ENCODE results near the gene MRPL12. TPM values are rescaled to one million over a fixed set of nuclear protein-coding genes. Genes with fewer than 3 reads are reported as not detected.

The MRPL12 gene
- total and polyA plus RNA-seq, 2 of the 13 experiments (the other 11 are each of a cell fraction or from before 2014, with no cell fraction given): 39.1 to 94.1 TPM

DNA sequence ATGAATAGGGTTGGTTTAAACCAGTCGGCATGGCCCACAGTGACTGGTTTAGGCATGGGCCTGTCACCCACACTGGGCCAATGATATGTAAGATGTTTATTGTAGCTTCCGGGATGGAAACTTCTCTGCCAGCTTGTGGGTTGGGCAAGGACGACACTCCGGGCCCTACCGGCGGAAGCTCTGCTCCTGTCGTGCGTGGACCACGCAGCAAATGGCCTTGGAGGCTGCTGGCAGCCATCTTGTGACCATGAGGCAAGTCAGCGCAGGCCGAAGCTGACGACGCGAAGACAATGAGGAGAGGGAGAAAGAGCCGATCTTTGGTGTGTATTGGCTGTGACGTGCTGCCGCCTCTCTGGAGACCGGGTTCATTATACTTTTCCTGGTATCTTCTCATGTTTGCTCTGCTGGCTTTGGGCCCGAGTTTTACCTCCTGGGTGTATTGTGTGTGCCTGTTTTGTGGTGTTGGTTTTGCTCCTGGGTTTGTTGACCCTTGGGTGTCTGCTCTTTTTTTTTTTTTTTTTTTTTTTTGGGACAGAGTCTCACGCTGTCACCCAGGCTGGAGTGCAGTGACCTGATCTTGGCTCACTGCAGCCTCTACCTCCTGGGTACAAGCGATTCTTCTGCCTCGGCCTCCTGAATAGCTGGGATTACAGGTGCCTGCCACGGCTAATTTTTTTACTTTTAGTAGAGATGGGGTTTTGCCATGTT, 24.3 kb downstream of the MRPL12 start (continued):
- peak; percentile 88 for TF ChIP-seq ZNF768 (CRISPR knock-in tag; IDR thresholded peaks at IDR 0.05)
- TF ChIP-seq, protein P1, sequence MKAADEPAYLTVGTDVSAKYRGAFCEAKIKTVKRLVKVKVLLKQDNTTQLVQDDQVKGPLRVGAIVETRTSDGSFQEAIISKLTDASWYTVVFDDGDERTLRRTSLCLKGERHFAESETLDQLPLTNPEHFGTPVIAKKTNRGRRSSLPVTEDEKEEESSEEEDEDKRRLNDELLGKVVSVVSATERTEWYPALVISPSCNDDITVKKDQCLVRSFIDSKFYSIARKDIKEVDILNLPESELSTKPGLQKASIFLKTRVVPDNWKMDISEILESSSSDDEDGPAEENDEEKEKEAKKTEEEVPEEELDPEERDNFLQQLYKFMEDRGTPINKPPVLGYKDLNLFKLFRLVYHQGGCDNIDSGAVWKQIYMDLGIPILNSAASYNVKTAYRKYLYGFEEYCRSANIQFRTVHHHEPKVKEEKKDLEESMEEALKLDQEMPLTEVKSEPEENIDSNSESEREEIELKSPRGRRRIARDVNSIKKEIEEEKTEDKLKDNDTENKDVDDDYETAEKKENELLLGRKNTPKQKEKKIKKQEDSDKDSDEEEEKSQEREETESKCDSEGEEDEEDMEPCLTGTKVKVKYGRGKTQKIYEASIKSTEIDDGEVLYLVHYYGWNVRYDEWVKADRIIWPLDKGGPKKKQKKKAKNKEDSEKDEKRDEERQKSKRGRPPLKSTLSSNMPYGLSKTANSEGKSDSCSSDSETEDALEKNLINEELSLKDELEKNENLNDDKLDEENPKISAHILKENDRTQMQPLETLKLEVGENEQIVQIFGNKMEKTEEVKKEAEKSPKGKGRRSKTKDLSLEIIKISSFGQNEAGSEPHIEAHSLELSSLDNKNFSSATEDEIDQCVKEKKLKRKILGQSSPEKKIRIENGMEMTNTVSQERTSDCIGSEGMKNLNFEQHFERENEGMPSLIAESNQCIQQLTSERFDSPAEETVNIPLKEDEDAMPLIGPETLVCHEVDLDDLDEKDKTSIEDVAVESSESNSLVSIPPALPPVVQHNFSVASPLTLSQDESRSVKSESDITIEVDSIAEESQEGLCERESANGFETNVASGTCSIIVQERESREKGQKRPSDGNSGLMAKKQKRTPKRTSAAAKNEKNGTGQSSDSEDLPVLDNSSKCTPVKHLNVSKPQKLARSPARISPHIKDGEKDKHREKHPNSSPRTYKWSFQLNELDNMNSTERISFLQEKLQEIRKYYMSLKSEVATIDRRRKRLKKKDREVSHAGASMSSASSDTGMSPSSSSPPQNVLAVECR (CRISPR knock-in tag; IDR thresholded peaks at IDR 0.05; ENCODE audit: borderline replicate concordance): peak; percentile 78; the same call in 1 of the 2 replicates
- TF ChIP-seq ZNF781 (CRISPR knock-in tag; IDR thresholded peaks at IDR 0.05; ENCODE audit: borderline replicate concordance, not compliant biosample characterization): peak; percentile 100
- TF ChIP-seq SP140L (CRISPR knock-in tag; IDR thresholded peaks at IDR 0.05; ENCODE audit: borderline replicate concordance): peak; percentile 85; the same call in 1 of the 2 replicates
- peak; percentile 99 for TF ChIP-seq ZNF552 (CRISPR knock-in tag; IDR thresholded peaks at IDR 0.05; ENCODE audit: borderline replicate concordance)
- TF ChIP-seq CHD4 (IDR thresholded peaks at IDR 0.05; ENCODE audit: borderline replicate concordance, low read length): no peak
- TF ChIP-seq, protein P2, sequence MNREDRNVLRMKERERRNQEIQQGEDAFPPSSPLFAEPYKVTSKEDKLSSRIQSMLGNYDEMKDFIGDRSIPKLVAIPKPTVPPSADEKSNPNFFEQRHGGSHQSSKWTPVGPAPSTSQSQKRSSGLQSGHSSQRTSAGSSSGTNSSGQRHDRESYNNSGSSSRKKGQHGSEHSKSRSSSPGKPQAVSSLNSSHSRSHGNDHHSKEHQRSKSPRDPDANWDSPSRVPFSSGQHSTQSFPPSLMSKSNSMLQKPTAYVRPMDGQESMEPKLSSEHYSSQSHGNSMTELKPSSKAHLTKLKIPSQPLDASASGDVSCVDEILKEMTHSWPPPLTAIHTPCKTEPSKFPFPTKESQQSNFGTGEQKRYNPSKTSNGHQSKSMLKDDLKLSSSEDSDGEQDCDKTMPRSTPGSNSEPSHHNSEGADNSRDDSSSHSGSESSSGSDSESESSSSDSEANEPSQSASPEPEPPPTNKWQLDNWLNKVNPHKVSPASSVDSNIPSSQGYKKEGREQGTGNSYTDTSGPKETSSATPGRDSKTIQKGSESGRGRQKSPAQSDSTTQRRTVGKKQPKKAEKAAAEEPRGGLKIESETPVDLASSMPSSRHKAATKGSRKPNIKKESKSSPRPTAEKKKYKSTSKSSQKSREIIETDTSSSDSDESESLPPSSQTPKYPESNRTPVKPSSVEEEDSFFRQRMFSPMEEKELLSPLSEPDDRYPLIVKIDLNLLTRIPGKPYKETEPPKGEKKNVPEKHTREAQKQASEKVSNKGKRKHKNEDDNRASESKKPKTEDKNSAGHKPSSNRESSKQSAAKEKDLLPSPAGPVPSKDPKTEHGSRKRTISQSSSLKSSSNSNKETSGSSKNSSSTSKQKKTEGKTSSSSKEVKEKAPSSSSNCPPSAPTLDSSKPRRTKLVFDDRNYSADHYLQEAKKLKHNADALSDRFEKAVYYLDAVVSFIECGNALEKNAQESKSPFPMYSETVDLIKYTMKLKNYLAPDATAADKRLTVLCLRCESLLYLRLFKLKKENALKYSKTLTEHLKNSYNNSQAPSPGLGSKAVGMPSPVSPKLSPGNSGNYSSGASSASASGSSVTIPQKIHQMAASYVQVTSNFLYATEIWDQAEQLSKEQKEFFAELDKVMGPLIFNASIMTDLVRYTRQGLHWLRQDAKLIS (CRISPR knock-in tag; IDR thresholded peaks at IDR 0.05): no peak; the same call in 1 of the 2 replicates
- peak; percentile 97 for TF ChIP-seq ZNF564 (CRISPR knock-in tag; IDR thresholded peaks at IDR 0.05)
- no peak for TF ChIP-seq SRSF4 (IDR thresholded peaks at IDR 0.05; ENCODE audit: low read depth, low read length, poor library complexity, severe bottlenecking)
- TF ChIP-seq HDAC2 (CRISPR knock-in tag; IDR thresholded peaks at IDR 0.05): peak; percentile 93
- peak; percentile 93; the same call in 1 of the 2 replicates for TF ChIP-seq ZNF75D (CRISPR knock-in tag; IDR thresholded peaks at IDR 0.05; ENCODE audit: borderline replicate concordance)
- TF ChIP-seq ZFYVE20 (CRISPR knock-in tag; IDR thresholded peaks at IDR 0.05; ENCODE audit: borderline replicate concordance, low read depth): peak; percentile 98; the same call in 1 of the 2 replicates
- peak; percentile 91 for TF ChIP-seq JUN (CRISPR knock-in tag; IDR thresholded peaks at IDR 0.05)
- TF ChIP-seq, protein P3, sequence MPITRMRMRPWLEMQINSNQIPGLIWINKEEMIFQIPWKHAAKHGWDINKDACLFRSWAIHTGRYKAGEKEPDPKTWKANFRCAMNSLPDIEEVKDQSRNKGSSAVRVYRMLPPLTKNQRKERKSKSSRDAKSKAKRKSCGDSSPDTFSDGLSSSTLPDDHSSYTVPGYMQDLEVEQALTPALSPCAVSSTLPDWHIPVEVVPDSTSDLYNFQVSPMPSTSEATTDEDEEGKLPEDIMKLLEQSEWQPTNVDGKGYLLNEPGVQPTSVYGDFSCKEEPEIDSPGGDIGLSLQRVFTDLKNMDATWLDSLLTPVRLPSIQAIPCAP (CRISPR knock-in tag; IDR thresholded peaks at IDR 0.05; ENCODE audit: low read depth): peak; percentile 79; the same call in 1 of the 2 replicates
- TF ChIP-seq KDM4B (CRISPR knock-in tag; IDR thresholded peaks at IDR 0.05): peak; percentile 99
- peak; percentile 79; the same call in 1 of the 2 replicates for TF ChIP-seq ATF1 (CRISPR knock-in tag; IDR thresholded peaks at IDR 0.05)
- TF ChIP-seq BRD4 (CRISPR knock-in tag; IDR thresholded peaks at IDR 0.05): peak; percentile 99
- no peak for TF ChIP-seq NBN (conservative IDR thresholded peaks at IDR 0.05)
- peak; percentile 99 for TF ChIP-seq KLF15 (CRISPR knock-in tag; IDR thresholded peaks at IDR 0.05; ENCODE audit: borderline replicate concordance)
- peak; percentile 98 for TF ChIP-seq SNAI1 (CRISPR knock-in tag; IDR thresholded peaks at IDR 0.05; ENCODE audit: borderline replicate concordance)
- peak; percentile 75; the same call in 1 of the 2 replicates for TF ChIP-seq HOXA5 (CRISPR knock-in tag; IDR thresholded peaks at IDR 0.05)

All from HepG2 (cell line).